Transverse colon (tissue), 3 donors: Measurements from ENCODE around the gene UNC5B.

Source experiments
- CTCF ChIP-seq, 5 experiments: fragments of 200-600 bp in 3 of 5; fragments of 450-650 bp in 2 of 5; sonication (generic) in 3 of 5; IDR thresholded peaks; 1 replicate in 2 of 5; 2 replicates in 3 of 5; pipeline ENCODE4 v1.5.1; 2016 to 2017; ENCODE audit warnings: antibody characterized with exemption in 5 of 5, inconsistent platforms in 3 of 5, mild to moderate bottlenecking in 2 of 5, moderate library complexity in 1 of 5
- POLR2A ChIP-seq: fragments of 450-650 bp; IDR thresholded peaks from one replicate; pipeline ENCODE4 v1.6.1; 2016; ENCODE audit warnings: antibody characterized with exemption, mild to moderate bottlenecking, moderate library complexity

GRCh38 chr10:71339796-71340589 is 127.6 kb downstream of the UNC5B start:
- no peak for TF ChIP-seq CTCF (IDR thresholded peaks at IDR 0.05)
- no peak for TF ChIP-seq POLR2A
